Stimulated activated CD8-positive, alpha-beta memory T cell treated with anti-CD3 and anti-CD28 coated beads, Interleukin-4, amount 100 ng/mL, for 24 hours (primary cell): Measurements from ENCODE around the gene CALHM1.

Source experiments
- DNase-seq: peaks from one replicate; pipeline ENCODE4 v3.0.0-alpha.2; 2020; ENCODE audit warnings: low read depth

The CALHM1 gene

GRCh38 chr10:103455235-103455634 is 3.5 kb downstream of the CALHM1 start:
- no peak for DNase-seq

GRCh38 chr10:103454026-103454425 is 4.7 kb downstream of the CALHM1 start:
- no peak for DNase-seq

- DNase-seq: no peak
Observed at GRCh38 chr10:103452506-103453230, 6.0 kb downstream of the CALHM1 start.

GRCh38 chr10:103451831-103452505 is 6.7 kb downstream of the CALHM1 start, which contains the start of gene CALHM2:
CALHM2 (minus strand) TSS chr10:103452370; CDS start chr10:103449941, 2,429 bp downstream.
- DNase-seq: peak; percentile 54

GRCh38 chr10:103451091-103451813 is 7.4 kb downstream of the CALHM1 start:
- DNase-seq: peak; percentile 19

GRCh38 chr10:103450201-103450695 is 8.5 kb downstream of the CALHM1 start:
- no peak for DNase-seq

GRCh38 chr10:103449208-103450144 is 9.2 kb downstream of the CALHM1 start:
- DNase-seq: no peak

GRCh38 chr10:103448746-103449145 is 10.0 kb downstream of the CALHM1 start:
- no peak for DNase-seq

GRCh38 chr10:103447187-103447586 is 11.5 kb downstream of the CALHM1 start:
- DNase-seq: no peak

- DNase-seq: no peak
Observed at GRCh38 chr10:103445767-103446567, 12.7 kb downstream of the CALHM1 start.

- DNase-seq: no peak
Observed at GRCh38 chr10:103445366-103445765, 13.3 kb downstream of the CALHM1 start.

GRCh38 chr10:103444478-103444877 is 14.2 kb downstream of the CALHM1 start:
- no peak for DNase-seq

GRCh38 chr10:103443475-103444185 is 15.1 kb downstream of the CALHM1 start:
- DNase-seq: no peak

GRCh38 chr10:103442031-103442461 is 16.7 kb downstream of the CALHM1 start:
- no peak for DNase-seq

GRCh38 chr10:103441611-103442010 is 17.1 kb downstream of the CALHM1 start:
- no peak for DNase-seq

- DNase-seq: no peak
Observed at GRCh38 chr10:103441206-103441605, 17.5 kb downstream of the CALHM1 start.

- no peak for DNase-seq
Observed at GRCh38 chr10:103440416-103440815, 18.3 kb downstream of the CALHM1 start.

GRCh38 chr10:103439776-103440175 is 18.9 kb downstream of the CALHM1 start:
- no peak for DNase-seq

GRCh38 chr10:103433858-103434257 is 24.8 kb downstream of the CALHM1 start:
- DNase-seq: no peak

- DNase-seq: no peak
Observed at GRCh38 chr10:103431902-103432301, 26.8 kb downstream of the CALHM1 start.
